ENCODE data around the gene TRPM8.
A peak's percentile ranks its signal among the peaks of the same experiment; 100 is the strongest.

TRPM8 gene

GRCh38 chr2:234003972-234004617, 86.9 kb downstream of the TRPM8 start:
- DNase-seq = peak; percentile 54

DNA sequence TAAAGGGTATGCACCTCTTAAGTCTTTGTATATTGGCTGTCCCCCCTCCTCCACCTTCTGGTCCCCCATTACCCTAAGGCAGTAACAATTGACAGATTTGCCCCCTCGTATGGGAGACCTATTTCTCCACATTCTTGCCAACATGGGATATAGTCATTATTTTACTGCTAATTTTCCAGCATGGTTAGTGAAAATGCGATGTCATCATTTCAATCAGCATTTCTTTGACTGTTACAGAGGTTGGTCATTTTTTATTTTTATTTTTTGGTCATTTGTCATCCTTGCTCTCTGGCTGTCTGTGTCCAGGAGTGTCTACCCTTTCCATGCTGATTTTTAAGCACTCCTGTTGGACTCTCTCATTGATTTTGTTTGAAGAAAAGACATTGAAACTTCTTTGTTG, 88.0 kb downstream of the TRPM8 start:
- no peak for DNase-seq

GRCh38 chr2:234006501-234006900, 89.3 kb downstream of the TRPM8 start:
- DNase-seq = no peak

DNA sequence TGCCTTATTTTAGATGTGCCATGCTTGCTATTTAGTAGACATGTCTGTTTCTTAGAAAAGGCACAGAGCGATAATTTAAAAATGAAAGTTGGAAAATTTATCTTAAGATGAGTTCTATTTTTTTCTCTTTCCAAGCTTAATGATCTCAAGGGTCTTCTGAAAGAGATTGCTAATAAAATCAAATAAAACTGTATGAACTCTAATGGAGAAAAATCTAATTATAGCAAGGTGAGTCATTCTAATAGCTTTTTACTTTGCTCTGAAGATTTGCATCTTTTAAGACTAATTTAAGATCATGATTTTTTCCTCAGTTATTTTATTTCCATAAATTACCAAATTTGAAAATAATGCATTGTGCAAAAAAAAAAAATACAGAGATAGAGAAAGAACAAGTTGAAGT, 97.3 kb downstream of the TRPM8 start:
- DNase-seq = no peak

- no peak for DNase-seq
Observed at GRCh38 chr2:234015861-234016260, 98.7 kb downstream of the TRPM8 start.

GRCh38 chr2:234019896-234020295, 102.7 kb downstream of the TRPM8 start:
- no peak for DNase-seq

DNA sequence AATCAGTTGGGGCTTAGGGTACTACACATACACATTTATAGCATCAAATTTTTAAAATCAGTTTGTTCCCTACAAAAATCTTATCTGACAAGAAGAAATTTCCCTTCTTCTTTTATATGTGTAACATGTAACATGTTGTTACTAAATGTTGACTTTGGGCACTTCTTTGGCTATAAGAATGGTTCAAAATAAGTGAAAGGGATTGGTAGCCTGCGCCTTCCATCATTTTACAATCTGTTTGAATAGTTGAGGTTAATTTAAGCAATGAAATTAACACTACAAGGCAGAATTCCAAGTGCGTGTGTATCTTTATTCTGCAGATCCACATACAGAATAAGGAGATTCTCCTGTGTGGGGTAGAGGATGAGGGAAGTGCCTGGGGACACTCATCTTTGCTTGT, 103.2 kb downstream of the TRPM8 start:
- DNase-seq = no peak

DNA sequence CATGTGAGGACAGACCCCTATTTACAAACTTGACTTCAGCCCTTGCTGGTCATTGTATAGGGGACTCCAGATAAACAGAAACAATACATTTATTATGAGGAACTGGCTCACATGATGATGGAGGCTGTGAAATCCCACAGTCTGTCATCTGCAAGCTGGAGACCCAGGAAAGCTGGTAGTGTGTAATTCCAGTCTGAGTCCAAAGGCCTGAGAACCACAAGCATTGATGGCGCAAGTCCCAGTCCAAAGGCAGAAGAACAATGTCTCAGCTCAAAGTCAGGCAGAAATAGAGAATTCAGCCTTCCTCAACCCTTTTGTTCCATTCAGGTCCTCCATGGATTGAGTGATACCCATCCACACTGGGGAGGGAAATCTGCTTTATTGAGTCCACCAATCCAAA, 105.3 kb downstream of the TRPM8 start:
- DNase-seq = no peak

DNA sequence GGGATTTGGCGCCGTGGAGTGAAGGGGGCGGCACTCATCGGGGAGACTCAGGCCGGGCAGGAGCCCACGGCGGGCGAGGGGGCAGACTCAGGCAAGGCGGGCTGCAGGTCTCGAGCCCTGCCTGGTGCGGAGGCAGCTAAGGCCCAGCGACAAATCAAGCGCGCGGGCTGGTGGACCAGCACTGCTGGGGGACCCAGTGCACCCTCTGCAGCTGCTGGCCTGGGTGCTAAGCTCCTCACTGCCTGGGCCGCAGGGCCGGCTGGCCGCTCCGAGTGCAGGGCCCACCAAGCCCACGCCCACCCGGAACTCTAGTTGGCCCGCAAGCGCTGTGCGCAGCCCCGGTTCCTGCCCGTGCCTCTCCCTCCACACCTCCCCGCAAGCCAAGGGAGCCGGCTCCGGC, 107.1 kb downstream of the TRPM8 start:
- no peak for DNase-seq

DNA sequence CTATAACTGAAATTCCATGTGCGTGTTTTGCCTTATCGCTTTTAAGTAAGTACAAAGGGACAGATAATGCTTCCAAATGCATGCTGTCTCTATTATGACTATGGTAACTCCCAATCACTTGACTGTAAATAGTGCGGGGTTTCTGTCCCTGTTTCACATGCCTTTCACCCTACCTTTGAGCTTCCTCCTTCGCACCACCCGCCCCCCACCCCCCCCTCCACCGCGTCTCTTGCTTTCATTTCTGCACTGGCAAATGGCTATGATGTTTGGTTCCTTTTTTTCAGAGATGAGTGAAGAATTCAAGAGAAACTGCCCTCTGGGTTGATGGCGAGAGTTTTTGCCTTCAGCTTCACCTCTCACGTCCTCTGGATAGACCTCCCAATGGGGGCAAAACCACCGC, 108.3 kb downstream of the TRPM8 start:
- DNase-seq = no peak

GRCh38 chr2:234025891-234026401, 108.8 kb downstream of the TRPM8 start:
- no peak for DNase-seq

DNA sequence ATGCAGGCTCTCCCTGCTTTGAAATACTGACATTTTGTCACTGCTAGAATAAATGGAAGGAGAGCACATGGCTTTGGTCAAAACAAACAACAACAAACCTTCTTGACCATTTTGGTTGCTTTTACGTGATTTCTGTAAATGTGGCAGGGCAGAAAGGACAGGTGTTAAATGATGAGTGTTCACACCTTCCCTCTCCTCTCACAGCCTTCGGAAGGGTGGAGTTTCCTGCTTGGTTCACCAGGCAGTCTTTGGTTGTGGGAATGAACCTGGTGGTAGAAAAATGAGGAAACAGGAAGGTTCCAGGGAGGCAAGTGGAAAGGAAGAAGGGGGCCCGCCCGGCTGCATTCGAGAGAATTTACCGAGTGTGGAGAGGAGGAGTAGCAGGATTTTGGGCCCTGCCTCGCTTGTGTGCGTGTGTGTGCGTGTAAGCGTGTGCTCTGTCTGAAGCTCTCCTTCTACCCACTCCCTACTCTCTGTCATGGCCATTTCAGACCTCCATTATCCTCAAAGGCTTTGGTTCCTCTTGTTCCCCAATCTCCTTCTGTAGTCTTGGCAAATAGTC, 109.6 kb downstream of the TRPM8 start:
- no peak for DNase-seq

GRCh38 chr2:234027641-234028040, 110.5 kb downstream of the TRPM8 start:
- no peak for DNase-seq

DNA sequence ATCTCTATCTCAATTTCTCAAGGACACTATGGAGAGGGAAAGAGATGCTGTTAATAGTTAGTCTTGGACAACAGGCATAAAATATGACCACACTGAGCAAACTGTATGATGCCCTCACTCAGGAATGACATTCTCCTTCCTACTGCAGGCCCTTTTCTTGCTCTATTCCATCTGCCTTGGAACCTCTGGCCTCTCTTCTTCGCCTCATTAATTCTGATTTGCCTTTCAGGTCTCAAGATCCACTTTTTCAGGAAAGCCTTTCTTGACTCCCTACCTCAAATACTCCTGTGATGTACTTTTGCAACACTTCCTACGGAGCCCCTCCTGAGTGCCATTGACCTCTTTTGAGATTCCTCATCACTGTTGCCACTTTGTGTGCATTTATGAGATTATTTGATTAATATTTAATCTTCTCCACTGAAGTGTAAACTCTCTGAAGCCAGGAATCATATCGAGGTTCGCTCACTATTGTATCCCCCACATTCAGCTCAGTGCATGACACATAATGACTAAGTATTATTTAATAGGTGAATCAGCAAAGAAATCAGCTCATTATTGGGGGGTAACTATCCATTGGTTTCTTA, 112.1 kb downstream of the TRPM8 start:
- no peak for DNase-seq

DNA sequence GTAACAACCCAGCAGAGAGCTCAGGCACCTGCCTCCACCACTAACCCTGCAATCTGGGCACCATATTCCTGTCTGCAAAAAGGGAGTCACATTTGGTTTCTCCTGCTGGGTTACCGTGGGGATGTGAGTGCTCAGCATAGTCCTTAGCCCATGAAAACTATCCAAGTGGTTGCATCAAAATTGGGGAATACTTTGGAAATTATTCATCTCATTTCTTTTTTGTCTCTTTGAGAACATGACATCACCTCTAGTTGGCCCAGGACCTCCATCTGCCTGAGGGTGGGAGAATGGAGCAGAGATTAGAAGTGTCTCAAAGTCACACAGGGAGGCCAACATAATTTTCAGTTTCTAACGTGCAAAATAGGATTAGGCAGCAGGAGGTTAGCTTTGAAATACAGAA, 114.0 kb downstream of the TRPM8 start:
- DNase-seq = no peak

DNA sequence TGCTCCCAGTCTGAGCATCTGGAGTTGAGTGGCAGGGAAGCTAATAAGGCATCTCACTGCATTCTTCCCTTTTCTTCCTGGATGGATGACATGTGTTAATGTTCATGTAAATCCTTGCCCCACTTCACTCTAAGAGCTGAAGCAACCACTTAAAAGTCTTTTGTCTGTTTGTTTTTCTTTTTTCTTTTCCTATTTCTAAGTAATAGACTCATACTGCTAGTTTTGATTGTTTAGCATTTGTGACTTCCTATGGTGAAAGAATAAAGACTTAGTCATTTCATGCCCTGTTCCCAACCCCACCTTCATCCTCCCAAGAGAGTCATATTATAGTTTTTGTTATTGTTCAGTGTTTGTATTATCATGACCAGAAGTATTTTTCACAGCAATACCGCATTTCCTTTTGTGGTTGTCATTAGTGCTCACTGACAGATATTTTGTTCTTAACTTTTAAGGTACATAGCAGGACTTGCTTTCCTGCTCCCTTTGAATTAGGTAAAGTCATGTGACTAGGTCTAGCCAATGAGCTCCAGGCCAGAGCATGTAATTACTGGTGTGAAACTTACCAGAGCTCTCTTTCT, 115.2 kb downstream of the TRPM8 start:
- DNase-seq = no peak

DNA sequence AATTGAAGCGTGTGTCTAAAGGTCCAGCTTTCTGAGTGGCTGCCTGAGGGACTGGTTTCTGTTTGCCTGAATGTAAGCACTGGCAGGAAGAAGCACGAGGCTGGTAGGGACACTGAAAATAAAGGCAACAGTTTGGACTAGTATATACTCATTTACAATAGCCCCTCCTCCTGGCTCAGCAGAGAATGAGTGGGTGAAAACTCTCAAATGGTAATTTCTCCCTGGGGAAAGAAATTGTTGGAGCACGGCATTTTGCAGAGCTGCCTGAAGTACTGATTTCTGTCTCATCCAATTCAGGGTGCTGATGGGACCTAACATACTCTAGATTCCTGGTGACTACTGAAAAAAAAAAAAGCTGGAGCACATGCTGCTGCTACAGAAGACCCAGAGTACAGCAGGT, 116.0 kb downstream of the TRPM8 start:
- DNase-seq = no peak

- DNase-seq = no peak
Observed at GRCh38 chr2:234033885-234034284, 116.7 kb downstream of the TRPM8 start.

DNA sequence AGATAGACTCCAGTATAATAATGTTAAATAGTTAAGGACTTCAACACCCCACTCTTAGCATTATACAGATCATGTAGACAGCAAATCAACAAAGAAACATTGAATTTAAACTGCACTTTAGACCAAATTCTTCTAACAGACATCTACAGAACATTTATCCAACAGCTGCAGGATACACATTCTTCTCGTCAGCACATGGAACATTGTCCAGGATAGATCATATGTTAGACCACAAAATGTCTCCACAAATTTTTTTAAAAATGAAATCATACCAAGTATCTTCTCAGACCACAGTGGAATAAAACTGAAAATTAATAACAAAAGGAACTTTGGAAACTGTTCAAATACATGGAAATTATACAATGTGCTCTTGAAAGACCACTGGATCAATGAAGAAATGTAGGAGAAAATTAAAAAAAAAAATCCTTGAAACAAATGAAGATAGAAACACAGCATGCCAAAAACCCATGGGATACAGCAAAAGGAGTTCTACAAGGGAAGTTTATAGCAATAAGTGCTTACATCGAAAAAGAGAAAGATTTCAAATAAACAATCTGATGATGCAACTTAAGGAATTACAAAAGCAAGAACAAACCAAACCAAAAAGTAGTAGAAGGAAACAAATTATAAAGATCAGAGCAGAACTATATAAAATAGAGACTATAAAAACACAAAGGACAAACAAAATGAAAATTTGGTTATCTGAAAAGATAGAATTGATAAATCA, 121.1 kb downstream of the TRPM8 start:
- no peak for DNase-seq

DNA sequence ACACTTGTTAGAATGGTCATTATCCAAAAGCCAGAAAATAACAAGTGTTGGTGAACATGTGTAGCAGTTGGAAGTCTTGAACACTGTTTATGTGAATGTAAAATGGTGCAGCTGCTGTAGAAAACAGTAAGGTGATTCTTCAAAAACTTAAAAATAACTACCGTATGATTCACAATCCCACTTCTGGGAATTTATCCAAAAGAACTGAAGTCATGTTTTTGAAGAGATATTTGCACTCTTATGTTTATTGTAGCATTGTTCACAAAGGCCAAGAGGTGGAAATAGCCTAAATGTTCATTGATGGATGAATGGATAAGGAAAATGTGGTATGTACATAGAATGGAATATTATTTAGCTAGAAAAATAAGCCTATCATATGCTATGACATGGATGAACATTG, 127.0 kb downstream of the TRPM8 start:
- no peak for DNase-seq

GRCh38 chr2:234046521-234046920, 129.3 kb downstream of the TRPM8 start:
- no peak for DNase-seq

GRCh38 chr2:234047361-234047760, 130.2 kb downstream of the TRPM8 start:
- DNase-seq = no peak

GRCh38 chr2:234048049-234048448, 130.9 kb downstream of the TRPM8 start:
- no peak for DNase-seq
